GM21526 (cell line): ENCODE data around the gene FARP1.

Experiments
- ATAC-seq: cut with Tn5 transposase; IDR thresholded peaks from one replicate; pipeline ENCODE4 v1.9.1; 2021; ENCODE audit warnings: moderate library complexity; ENCODE audit not compliant: unreplicated experiment, low FRiP score

The FARP1 gene, protein sequence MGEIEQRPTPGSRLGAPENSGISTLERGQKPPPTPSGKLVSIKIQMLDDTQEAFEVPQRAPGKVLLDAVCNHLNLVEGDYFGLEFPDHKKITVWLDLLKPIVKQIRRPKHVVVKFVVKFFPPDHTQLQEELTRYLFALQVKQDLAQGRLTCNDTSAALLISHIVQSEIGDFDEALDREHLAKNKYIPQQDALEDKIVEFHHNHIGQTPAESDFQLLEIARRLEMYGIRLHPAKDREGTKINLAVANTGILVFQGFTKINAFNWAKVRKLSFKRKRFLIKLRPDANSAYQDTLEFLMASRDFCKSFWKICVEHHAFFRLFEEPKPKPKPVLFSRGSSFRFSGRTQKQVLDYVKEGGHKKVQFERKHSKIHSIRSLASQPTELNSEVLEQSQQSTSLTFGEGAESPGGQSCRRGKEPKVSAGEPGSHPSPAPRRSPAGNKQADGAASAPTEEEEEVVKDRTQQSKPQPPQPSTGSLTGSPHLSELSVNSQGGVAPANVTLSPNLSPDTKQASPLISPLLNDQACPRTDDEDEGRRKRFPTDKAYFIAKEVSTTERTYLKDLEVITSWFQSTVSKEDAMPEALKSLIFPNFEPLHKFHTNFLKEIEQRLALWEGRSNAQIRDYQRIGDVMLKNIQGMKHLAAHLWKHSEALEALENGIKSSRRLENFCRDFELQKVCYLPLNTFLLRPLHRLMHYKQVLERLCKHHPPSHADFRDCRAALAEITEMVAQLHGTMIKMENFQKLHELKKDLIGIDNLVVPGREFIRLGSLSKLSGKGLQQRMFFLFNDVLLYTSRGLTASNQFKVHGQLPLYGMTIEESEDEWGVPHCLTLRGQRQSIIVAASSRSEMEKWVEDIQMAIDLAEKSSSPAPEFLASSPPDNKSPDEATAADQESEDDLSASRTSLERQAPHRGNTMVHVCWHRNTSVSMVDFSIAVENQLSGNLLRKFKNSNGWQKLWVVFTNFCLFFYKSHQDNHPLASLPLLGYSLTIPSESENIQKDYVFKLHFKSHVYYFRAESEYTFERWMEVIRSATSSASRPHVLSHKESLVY

DNA sequence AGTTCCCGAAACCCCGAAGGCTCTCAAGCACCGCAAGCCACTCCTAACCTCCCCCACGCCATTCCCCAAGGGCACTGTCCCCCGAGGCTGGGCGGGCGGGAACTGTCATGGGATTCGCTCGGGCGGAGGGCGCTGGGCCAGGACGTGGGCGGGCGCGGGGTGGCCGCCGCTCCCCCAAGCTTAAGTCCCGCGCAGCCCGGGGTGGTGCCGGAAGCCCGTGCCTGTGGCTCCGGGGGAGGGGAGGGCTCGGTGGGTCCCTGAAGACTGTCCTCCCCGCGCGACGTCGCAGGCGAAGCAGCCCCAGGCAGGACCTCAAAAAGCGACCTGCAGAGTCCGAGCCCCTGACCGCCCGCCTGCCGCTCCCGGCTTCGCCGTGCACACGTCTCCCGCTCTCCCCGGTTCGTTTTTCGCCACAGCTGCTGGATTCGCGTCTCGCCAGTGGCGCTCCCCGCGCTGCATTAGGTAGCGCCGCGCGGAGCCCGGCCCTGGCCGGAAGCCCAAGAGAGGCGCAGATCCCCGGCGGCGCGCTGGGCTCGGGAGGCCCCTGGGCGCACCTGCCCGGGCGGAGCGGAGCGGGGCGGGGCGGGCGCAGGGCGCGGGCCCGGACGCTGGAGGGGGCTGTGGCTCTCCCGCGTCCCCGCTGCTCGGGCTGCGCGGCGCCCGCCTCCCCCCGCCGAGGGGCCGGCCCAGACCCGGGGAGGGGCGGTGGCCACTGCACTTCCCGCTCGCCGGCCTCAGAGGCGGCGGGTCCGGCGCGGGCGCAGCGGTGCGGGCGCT, at the start of gene FARP1:
TSS of gene FARP1 (plus strand) at position 715 of the 777 bp plus-strand sequence. CDS start 70,149 bp downstream, outside the sequence.
- ATAC-seq = peak; percentile 83

DNA sequence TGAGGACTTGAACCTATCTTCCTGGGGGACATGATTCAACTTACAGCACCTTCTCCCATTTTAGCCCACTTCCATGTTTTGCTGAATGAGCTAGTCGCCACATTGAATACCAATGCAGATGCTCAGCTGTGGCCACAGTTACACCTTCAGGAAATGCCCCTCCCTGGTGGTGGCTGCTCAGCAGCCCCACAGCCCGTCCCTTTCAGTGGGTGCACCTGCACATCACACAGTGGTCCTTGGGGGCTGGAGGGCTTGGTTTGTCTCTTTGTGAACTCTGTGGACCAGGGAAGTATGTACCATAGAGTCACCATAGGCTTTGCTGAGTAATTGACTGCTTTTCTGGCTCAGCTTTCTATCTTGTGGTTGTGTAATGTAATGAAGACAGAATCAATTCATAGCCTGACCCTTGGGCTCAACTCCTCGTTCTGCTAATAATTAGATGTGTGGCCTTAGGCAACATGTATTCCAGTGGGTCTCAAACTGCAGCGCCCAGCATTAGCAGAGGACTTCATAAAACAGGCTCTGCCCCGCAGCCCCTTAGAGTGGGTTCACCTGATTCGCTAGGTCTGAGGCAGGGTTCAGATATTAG, 48.1 kb upstream of the FARP1 start:
- ATAC-seq = no peak

DNA sequence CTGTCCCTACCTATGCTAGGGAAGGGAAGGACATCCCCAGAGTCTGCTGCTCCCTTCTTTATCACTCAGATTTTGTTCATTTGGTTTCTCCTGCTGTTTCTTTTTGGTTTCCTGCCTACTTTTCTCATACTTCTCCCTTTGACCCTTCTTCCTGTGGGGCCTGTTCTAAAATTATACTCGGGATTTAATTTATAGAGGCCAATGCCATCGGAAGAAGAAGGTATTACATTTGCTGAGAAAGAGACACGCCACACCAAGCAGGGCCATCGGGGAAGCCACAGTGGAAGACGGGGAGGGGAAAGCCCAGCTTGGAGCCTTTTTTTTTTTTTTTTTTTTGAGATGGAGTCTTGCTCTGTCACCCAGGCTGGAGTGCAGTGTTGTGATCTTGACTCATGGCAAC, 46.8 kb upstream of the FARP1 start:
- ATAC-seq = no peak

DNA sequence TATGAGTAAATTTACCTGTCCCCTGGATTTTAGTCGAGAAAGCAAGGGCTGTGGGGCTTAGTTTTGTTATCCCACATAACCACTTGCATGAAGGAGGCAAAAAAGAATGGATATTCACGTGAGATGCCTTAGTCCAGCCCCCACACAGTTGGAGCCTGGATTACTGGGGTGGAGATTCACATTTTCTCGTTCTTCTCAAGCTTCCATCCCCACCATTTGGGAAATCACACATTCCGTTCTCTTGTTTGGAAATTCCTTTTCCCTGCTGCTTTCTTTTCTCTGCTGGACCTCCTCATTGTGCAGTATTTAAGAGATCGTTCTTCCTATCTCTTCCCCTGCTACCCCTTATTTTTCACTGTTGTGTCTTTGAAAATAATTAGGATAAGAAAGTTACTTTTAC, 45.1 kb upstream of the FARP1 start:
- no peak for ATAC-seq

DNA sequence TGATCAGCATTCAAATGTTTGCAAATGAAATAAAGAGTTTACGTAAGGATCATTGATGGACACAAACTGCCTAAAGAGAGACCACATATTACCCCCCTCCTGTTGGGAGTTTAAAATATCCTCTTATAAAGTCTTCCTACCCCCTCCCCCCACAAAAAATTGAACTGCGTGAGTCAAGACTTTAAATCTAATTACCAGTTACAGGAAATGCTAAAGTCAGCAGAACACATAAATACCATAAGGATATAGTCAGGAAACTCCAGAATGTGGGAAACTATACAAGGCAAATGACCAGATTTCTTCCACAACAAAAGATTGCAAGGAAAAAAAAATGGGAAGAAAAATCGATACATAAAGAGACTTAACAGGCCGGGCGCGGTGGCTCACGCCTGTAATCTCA, 44.4 kb upstream of the FARP1 start:
- ATAC-seq = no peak

DNA sequence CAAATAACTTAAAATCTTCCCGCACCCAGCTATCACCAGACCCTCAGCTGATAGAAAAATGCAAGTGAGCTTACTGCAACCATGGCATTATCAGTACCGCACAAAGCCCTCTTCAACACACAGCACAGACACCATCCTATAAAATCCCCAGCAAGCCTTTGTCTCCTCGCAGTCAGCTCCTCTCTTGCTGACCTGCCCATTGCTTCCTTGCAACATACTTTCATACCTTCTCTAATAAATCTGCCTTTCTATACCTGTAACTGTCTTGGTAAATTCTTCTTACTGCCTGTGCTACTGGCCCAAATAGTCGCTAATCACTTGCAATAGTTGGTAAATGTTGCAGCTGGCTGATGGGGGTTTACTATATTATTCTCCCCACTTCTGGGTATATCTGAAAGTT, 43.3 kb upstream of the FARP1 start:
- ATAC-seq = no peak

DNA sequence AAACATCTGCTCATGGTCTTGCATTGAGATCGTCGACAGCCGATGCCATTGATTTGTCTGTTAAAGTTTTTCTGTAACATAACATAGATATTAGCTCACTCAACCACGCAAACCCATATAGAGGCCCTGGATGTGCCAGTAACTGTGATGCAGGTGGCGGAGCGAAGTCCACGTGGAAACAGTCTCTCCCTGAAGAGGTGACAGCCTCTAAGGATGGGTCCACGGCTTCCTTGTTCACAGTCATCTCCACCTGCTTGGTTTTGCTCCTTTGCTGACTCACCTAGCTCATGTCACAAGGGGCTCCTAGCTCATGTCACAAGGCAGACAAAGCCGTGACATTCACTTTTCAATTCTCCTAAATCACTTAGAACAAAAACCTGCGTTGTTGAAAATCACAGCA, 42.4 kb upstream of the FARP1 start:
- ATAC-seq = no peak

DNA sequence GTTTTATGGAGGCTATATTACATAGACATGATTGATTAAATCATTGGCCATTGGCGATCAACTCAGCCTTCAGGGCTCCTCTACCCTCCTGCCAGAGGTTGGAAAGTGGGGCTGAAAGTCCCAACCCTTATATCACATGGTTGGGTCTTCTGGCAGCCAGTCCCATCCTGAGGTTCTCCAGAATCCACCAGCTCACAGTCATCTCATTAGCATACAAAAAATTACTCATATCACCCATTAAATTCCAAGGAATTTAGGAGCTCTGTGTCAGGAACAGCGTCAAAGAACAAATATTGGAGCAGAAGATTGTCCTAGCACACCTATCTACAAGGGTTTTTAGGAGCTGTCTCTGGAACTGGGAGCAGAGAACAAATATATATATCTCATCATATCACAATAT, 39.4 kb upstream of the FARP1 start:
- no peak for ATAC-seq

DNA sequence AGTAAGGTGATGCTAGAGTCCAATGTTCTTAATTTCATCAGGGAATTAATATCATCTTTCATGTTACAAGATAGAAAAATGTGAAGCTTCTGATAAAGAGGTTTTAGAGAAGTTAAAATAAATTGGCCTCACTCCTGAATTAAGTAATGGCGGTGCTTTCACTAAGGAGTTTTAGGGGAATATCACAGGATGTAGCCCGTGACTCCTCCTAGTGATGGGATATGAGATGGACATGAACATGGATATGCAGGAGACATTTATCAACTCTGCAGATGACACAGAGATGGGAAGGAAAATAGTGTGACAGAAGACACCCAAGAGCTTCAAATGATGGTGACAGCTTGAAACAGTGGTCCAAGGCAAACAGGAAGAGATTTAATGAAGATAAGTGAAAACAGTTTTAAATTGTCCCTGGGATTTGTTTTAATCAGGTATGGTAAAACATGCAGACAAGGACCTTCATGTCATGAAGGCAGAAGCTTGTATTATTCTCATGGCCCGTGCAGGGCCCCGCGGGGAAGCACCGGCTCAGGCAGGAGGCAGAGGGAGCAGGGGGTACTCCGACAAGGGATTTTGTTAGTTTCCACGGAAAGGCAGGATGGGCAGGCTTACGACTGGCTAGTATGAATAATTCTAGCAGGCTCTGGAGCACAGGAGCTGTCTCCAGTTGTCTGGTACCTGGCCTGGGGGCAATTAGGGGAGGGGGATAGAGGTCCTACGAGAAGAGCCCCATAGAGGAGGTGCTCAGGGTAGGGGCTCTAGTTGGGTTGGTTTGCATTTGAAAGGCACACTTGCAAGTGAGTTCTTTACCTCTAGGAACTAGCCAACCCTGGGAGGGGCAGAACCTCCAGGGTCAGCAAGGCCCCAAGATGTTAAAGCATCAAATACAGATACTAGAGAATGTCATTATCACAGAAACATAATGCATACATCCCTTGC, 38.7 kb upstream of the FARP1 start:
- ATAC-seq = no peak

DNA sequence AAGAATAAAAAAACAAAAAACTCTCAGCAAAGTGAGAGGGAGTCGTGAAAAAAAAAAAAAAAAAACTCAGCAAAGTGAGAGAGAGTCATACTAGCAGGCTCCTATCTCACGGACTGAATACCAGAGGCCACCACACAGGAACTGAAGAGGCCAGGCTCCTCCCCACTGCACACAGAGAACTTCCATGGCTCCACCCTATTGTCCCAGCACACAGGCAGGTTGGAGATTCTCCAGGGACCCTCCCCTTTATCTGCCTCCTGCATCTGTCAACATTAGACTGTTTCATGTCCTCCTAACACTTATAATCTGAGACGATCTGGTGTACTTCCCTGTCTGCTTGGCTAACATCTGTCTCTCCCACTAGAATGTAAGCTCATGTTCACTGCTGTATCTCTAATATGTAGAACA, 37.0 kb upstream of the FARP1 start:
- ATAC-seq = no peak

DNA sequence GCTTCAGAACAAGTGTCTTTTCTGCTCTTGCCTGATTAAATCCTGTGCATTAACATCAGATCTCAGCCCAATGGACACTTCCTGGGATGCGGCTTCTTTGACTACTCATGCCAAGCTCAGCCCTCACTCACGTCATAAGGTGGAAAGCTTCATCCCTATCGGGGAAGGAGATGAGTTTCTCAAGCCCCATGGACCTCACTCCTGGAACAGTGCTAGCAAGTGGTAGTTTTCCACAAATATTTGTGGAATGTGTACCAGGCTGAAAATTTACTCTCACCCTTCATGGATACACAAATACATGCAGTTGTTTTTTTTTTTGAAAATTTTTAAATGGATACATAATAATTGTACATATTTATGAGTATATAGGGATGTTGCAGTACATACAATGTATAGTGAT, 34.6 kb upstream of the FARP1 start:
- no peak for ATAC-seq

DNA sequence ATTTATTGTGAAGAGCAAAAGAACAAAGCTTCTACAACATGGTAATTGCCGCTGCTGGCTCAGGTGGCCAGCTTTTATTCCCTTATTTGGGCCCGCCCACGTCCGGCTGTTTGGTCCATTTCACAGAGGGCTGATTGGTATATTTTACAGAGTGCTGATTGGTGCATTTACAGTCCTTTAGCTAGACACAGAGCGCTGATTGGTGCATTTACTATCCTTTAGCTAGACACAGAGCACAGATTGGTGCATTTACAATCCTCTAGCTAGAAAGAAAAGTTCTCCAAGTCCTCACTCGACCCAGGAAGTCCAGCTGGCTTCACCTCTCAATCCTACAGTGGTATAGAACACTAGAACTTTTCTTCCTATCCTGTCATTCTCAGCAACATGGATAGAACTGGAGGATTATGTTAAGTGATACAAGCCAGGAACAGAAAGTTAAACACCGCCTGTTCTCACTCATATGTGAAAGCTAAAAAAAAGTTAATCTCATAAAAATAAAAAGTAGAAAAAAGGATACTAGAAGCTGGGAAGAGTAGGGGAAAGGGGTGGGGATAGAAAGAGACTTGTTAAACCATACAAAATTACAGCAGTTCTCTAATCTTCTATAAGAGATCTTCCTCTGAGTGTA, 33.6 kb upstream of the FARP1 start:
- ATAC-seq = no peak

DNA sequence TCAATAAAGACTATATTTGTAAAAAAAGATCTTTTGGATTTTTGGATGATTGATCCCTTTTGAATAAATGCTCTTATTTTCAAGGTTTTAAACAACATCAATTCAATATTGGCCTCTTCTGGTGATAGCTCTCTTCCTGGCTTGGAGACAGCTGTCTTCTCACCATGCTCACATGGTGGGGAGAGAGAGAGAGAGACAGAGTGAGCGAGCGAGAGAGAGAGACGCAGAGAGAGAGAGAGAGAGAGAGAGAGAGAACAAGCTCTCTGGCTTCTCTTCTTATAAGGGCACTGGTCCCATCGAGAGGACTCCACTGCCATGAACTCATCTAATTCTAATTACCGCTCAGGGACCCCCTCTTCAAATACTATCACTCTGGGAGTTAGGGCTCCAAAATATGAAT, 32.1 kb upstream of the FARP1 start:
- ATAC-seq = no peak

DNA sequence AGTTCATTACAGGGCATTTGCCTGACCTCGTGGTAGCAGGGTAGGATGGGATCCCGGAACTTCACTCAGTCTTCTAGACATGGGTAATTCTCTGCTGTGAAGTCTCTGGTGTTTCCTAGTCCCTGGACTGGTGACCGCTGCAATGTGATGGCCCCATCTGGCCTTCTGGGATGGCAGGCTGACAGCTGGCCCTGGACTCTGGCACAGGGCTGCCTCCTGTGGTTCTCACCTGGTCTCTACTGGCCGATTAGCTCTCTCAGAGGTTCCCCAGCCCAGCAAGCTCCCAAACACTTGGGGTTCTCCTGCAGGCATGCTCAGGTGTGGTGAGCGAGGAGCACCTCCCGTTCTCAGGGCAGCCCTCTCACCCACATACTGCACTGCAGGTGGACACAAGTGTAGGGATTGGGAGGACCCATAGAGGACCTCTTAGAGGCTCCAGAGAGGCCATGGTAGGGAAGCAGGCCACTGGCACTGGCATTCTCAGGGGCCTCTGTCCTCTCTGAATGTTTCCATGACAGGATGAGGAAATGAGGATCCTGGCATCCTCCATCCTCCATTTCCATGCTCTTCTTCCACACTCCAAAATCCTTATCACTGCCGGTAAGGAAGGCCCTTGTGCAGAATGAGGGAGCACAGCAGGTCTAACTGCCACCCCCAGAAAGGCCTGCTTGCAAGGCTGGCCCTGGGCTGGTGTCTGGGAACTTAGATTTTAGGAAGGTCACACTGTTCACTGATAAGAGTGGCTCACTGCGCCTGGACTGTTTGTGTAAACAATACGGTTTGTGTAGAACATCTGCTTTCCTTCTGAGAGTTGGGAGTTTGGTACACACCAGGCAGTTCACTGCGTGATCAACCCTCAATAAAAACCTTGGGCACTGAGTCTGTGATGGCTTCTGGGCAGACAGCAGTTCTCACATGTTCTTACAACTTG, 31.5 kb upstream of the FARP1 start:
- no peak for ATAC-seq

DNA sequence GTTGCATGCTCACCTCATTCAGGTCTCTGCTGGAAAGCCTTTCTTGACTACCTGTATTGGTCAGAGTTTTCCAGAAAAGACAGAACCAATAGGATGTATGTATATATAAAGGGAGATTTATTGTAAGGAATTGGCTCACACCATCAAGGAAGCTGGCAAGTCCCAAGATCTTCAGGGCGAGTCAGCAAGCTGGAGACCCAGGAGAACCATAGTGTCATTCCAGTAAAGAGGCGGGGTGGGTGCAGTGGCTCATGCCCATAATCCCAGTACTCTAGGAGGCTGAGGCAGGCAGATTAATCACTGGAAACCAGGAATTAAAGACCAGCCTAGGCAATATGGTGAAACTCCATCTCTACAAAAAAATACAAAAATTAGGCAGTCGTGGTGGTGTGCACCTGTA, 30.4 kb upstream of the FARP1 start:
- no peak for ATAC-seq

DNA sequence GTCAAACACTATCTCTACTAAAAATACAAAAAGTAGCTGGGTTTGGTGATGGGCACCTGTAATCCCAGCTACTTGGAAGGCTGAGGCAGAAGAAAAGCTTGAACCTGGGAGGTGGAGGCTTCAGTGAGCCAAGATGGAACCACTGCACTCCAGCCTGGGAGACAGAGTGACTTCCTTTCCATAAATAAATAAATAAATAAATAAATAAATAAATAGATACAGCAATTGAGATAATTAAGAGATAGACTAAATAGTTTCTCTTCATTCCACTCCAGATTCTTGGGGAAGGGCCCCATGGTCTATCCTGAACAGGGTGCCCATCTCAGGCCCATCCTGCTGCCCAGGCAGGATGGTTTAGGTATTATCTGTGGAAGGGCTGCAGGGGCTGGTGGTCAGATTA, 24.0 kb upstream of the FARP1 start:
- no peak for ATAC-seq

DNA sequence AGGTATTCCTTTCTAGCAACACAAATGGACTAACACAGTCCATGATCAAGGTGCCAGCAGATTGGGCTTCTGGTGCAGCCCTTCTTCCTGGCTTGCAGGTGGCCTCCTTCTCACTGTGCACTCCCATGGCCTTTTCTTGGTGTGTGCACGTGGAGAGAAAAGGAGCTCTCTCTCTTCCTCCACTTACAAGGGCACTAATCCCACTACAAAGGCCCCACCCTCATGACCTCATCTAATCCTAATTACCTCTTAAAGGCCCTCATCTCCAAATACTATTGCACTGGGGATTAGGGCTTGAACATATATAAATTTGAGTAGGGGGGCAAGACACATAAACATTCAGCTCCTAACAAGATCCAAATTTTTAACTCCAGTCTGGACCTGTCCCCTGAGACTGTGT, 19.7 kb upstream of the FARP1 start:
- ATAC-seq = no peak
